Measurements from ENCODE around the gene PDLIM4.

The PDLIM4 gene

GRCh38 chr5:132213666-132214065 lies 43.8 kb upstream of the PDLIM4 start:
- no peak overlapping the region for H3K4me3 ChIP-seq (ENCODE audit: low read length)
- DNase-seq (ENCODE audit: low read depth): no peak
- TF ChIP-seq, protein P1, sequence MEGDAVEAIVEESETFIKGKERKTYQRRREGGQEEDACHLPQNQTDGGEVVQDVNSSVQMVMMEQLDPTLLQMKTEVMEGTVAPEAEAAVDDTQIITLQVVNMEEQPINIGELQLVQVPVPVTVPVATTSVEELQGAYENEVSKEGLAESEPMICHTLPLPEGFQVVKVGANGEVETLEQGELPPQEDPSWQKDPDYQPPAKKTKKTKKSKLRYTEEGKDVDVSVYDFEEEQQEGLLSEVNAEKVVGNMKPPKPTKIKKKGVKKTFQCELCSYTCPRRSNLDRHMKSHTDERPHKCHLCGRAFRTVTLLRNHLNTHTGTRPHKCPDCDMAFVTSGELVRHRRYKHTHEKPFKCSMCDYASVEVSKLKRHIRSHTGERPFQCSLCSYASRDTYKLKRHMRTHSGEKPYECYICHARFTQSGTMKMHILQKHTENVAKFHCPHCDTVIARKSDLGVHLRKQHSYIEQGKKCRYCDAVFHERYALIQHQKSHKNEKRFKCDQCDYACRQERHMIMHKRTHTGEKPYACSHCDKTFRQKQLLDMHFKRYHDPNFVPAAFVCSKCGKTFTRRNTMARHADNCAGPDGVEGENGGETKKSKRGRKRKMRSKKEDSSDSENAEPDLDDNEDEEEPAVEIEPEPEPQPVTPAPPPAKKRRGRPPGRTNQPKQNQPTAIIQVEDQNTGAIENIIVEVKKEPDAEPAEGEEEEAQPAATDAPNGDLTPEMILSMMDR (conservative IDR thresholded peaks at IDR 0.05; ENCODE audit: low read length): no peak

DNA sequence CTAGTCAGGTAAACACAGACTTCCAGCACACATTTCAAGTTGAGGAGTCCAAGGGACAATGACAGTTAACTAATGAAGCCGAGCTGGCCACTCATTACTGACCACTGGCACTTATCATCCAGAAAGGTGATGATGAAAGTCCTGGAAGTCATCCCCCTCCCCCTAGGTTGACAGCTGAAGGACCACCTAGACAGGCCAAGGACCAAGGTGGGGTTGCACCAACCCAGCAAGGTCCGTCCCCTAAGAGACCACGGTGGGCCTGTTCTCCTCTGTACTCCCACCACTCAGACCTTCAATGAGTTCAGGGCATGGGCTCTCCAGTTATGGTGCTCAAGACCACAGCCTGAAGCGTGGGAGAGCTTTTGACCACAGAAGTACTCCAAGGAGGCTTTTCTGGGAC lies 43.0 kb upstream of the PDLIM4 start:
- DNase-seq (ENCODE audit: low read depth): no peak
- TF ChIP-seq, protein P1 (conservative IDR thresholded peaks at IDR 0.05; ENCODE audit: low read length): no peak
- no peak overlapping the region for H3K4me3 ChIP-seq (ENCODE audit: low read length)

- peak; percentile 97 for DNase-seq (ENCODE audit: low read depth)
- TF ChIP-seq, protein P1 (conservative IDR thresholded peaks at IDR 0.05; ENCODE audit: low read length): no peak
These were observed 42.2 kb upstream of the PDLIM4 start for GRCh38 chr5:132215329-132215728.

GRCh38 chr5:132218321-132218720 lies 39.2 kb upstream of the PDLIM4 start:
- TF ChIP-seq, protein P1 (conservative IDR thresholded peaks at IDR 0.05; ENCODE audit: low read length): no peak
- H3K4me3 ChIP-seq (ENCODE audit: low read length): no peak overlapping the region
- DNase-seq (ENCODE audit: low read depth): no peak

More at GRCh38 chr5:132215329-132215728, 42.2 kb upstream of the PDLIM4 start:
- H3K4me3 ChIP-seq (ENCODE audit: low read length): no peak overlapping the region

- no peak for DNase-seq (ENCODE audit: low read depth)
- H3K4me3 ChIP-seq (ENCODE audit: low read length): no peak overlapping the region
- TF ChIP-seq, protein P1 (conservative IDR thresholded peaks at IDR 0.05; ENCODE audit: low read length): no peak
These were observed 38.1 kb upstream of the PDLIM4 start for GRCh38 chr5:132219289-132219970.

DNA sequence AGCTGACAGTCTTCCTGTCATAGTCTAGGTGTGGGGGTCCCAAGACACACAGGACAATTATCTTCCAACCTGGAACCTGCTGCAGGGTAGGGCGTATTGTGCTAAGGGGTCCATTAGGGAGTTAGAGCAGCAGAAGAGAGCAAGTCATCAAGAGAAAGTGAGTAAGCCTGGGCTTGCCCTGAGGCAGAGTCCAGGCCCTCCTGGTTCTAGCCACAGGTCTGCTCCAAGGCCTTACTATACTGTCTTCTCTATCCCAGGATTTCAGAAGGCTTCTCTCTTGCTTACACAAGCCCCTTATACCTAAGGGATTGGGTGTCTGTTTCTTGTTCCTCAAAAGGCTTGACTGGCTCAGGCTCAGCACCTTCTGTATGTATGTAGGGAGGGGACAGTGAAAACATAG lies 37.5 kb upstream of the PDLIM4 start:
- TF ChIP-seq, protein P1 (conservative IDR thresholded peaks at IDR 0.05; ENCODE audit: low read length): no peak
- DNase-seq (ENCODE audit: low read depth): no peak
- H3K4me3 ChIP-seq (ENCODE audit: low read length): no peak overlapping the region

- no peak overlapping the region for H3K4me3 ChIP-seq (ENCODE audit: low read length)
- DNase-seq (ENCODE audit: low read depth): peak; percentile 40
- TF ChIP-seq, protein P1 (conservative IDR thresholded peaks at IDR 0.05; ENCODE audit: low read length): no peak
These were observed 37.0 kb upstream of the PDLIM4 start for GRCh38 chr5:132220491-132220890.

Data from AG10803 (cell line).